HepG2 (cell line): Measurements from ENCODE around the gene CXXC5. TPM values are rescaled to one million over a fixed set of nuclear protein-coding genes. Genes with fewer than 3 reads are reported as not detected.
A peak's percentile ranks its signal among the peaks of the same experiment; 100 is the strongest.

Source experiments
- ATAC-seq: fragments of 200-7000 bp; cut with Tn5 transposase; 3 replicates; pipeline ENCODE4 v1.9.1; 2020; ENCODE audit warnings: mild to moderate bottlenecking, moderate library complexity
- BruUV-seq: library from RNA; stranded (reverse); fragments of 400-500 nt; replicated peaks from 2 replicates; lab custom pipeline; 2021; lab: Mats Ljungman, UMichigan
- CTCF ChIA-PET: fragments of 300-600 bp; formaldehyde crosslinking; extraction: SDS; loops from one replicate; lab custom pipeline; 2021; ENCODE audit warnings: low total read pairs, inconsistent platforms, low intra/inter-chr PET ratio; lab: Yijun Ruan, JAX
- POLR2A ChIA-PET: fragments of 350-600 bp; sonication (Branson Sonifier 250); formaldehyde crosslinking; loops from one replicate; lab custom pipeline; 2020; ENCODE audit warnings: antibody characterized with exemption, inconsistent platforms; lab: Yijun Ruan, JAX
- DNase-seq: peaks from one replicate; pipeline ENCODE4 v3.0.0-alpha.2; 2015; ENCODE audit warnings: low spot score
- FAIRE-seq: peaks from 3 replicates; lab custom pipeline; 2011; peaks lifted over from hg19 to GRCh38; lab: Jason Lieb, UNC
- H2AFZ ChIP-seq: one replicate; pipeline ENCODE4 v1.6.1; 2011; ENCODE audit warnings: low read length, inconsistent platforms
- H3K27ac ChIP-seq: fragments of 300-600 bp; 3 replicates; pipeline ENCODE4 v1.8.0; 2011; ENCODE audit warnings: mixed run types, mild to moderate bottlenecking, mixed read lengths, low read length, inconsistent platforms; ENCODE audit not compliant: insufficient read depth; ENCODE audit errors: extremely low read length
- H3K27me3 ChIP-seq, 2 experiments: fragments of 200-600 bp in 1 of 2; 2 replicates in 1 of 2; 3 replicates in 1 of 2; pipeline versions ENCODE4 v1.6.0 to v1.8.0; 2011; ENCODE audit warnings: low read length in 2 of 2, mild to moderate bottlenecking in 2 of 2, moderate library complexity in 2 of 2, inconsistent platforms in 1 of 2; ENCODE audit not compliant: insufficient read depth in 2 of 2, control insufficient read depth in 1 of 2
- H3K36me3 ChIP-seq, 2 experiments: fragments of 200-600 bp in 1 of 2; replicated peaks in 1 of 2; 2 replicates in 1 of 2; 3 replicates in 1 of 2; pipeline versions ENCODE4 v1.5.1 to v1.8.0; 2011; ENCODE audit warnings: low read length in 2 of 2, inconsistent platforms in 1 of 2; ENCODE audit not compliant: insufficient read depth in 2 of 2, control insufficient read depth in 1 of 2
- H3K4me1 ChIP-seq: 2 replicates; pipeline ENCODE4 v1.5.1; 2012; ENCODE audit warnings: low read length, inconsistent platforms; ENCODE audit not compliant: insufficient read depth
- H3K4me2 ChIP-seq: 2 replicates; pipeline ENCODE4 v1.6.0; 2011; ENCODE audit warnings: low read depth, low read length, inconsistent platforms
- H3K4me3 ChIP-seq, 3 experiments: fragments of 200-600 bp in 1 of 3; sonication (generic), shearing (Covaris generic) in 1 of 3; replicated peaks in 1 of 3; 2 replicates each; pipeline ENCODE4 v1.5.1; 2011 to 2016; ENCODE audit warnings: low read length in 3 of 3, inconsistent platforms in 2 of 3, low read depth in 2 of 3, mild to moderate bottlenecking in 2 of 3, control low read depth in 1 of 3, mixed read lengths in 1 of 3; ENCODE audit not compliant: insufficient read depth in 1 of 3
- H3K79me2 ChIP-seq: one replicate; pipeline ENCODE4 v1.6.1; 2011; ENCODE audit warnings: low read length, inconsistent platforms; ENCODE audit not compliant: insufficient read depth
- H3K9ac ChIP-seq: 2 replicates; pipeline ENCODE4 v1.6.0; 2011; ENCODE audit warnings: mild to moderate bottlenecking, low read depth, low read length, inconsistent platforms; ENCODE audit not compliant: insufficient read depth
- H3K9me3 ChIP-seq: 2 replicates; pipeline ENCODE4 v1.5.1; 2012; ENCODE audit warnings: mild to moderate bottlenecking, low read length
- H4K20me1 ChIP-seq: 2 replicates; pipeline ENCODE4 v1.6.0; 2011; ENCODE audit warnings: inconsistent platforms, mild to moderate bottlenecking, low read length, moderate library complexity; ENCODE audit not compliant: insufficient read depth
- ATF1 ChIP-seq: IDR thresholded peaks from 2 replicates; pipeline ENCODE4 v1.6.1; 2016; ENCODE audit warnings: mild to moderate bottlenecking, control low read depth
- BRD4 ChIP-seq: sonication (generic); formaldehyde crosslinking; IDR thresholded peaks from 2 replicates; pipeline ENCODE4 v1.4.0; 2020; ENCODE audit warnings: missing genetic modification reagents
- HNRNPL ChIP-seq: fragments of 200-400 bp; formaldehyde crosslinking; IDR thresholded peaks from 2 replicates; pipeline ENCODE4 v1.6.1; 2017; ENCODE audit warnings: mild to moderate bottlenecking, low read depth, low read length
- IKZF1 ChIP-seq: fragments of 450-650 bp; IDR thresholded peaks from 2 replicates; pipeline ENCODE4 v1.7.1; 2016
- KDM2A ChIP-seq: sonication (generic); formaldehyde crosslinking; IDR thresholded peaks from 2 replicates; pipeline ENCODE4 v1.4.0; 2020; ENCODE audit warnings: low read depth, missing genetic modification reagents, borderline replicate concordance
- RARG ChIP-seq: sonication (generic); formaldehyde crosslinking; IDR thresholded peaks from 2 replicates; pipeline ENCODE4 v1.4.0; 2020; ENCODE audit warnings: low read depth, mild to moderate bottlenecking, missing genetic modification reagents
- SPEN ChIP-seq: sonication (generic); formaldehyde crosslinking; IDR thresholded peaks from 2 replicates; pipeline ENCODE4 v1.5.1; 2020; ENCODE audit warnings: low read depth, mild to moderate bottlenecking, missing genetic modification reagents
- THYN1 ChIP-seq: sonication (generic); formaldehyde crosslinking; IDR thresholded peaks from 2 replicates; pipeline ENCODE4 v1.8.1; 2023; ENCODE audit warnings: low read depth, mild to moderate bottlenecking, moderate library complexity, missing genetic modification reagents, borderline replicate concordance
- ZNF235 ChIP-seq: sonication (generic); formaldehyde crosslinking; IDR thresholded peaks from 2 replicates; pipeline ENCODE4 v1.8.1; 2023; ENCODE audit warnings: mild to moderate bottlenecking, missing genetic modification reagents, borderline replicate concordance
- ZNF382 ChIP-seq: sonication (generic); formaldehyde crosslinking; IDR thresholded peaks from 2 replicates; pipeline ENCODE4 v1.5.0; 2020; ENCODE audit warnings: missing genetic modification reagents, mild to moderate bottlenecking, borderline replicate concordance
- ZNF549 ChIP-seq: sonication (generic); formaldehyde crosslinking; IDR thresholded peaks from 2 replicates; pipeline ENCODE4 v1.5.0; 2020; ENCODE audit warnings: missing genetic modification reagents
- WGBS: methylation state at CpG from one replicate; pipeline ENCODE4 v1.1.6; 2017; ENCODE audit warnings: low lambda C conversion rate; 5-methylcytosine and 5-hydroxymethylcytosine counted together
- in situ Hi-C: cut with HindIII; loops from 2 replicates; pipeline ENCODE4 v1.10.0; 2017; ENCODE audit warnings: low pct_unique_long_range_greater_than_20kb; ENCODE audit not compliant: extremely low pct_ligation_motif_present
- intact Hi-C: fragments of 100-400 bp; cut with micrococcal nuclease; formaldehyde crosslinking; loops from one replicate; pipeline ENCODE4 v1.10.0; 2022; ENCODE audit not compliant: unreplicated experiment
- polyA plus RNA-seq, 8 experiments: library from polyadenylated mRNA; depleted of rRNA in 3 of 8; stranded (reverse) in 7 of 8; unstranded in 1 of 8; fragments of >200 nt; fragmentation: Illumina TruSeq in 4 of 8; extraction: Trizol in 4 of 8; gene quantifications; 2 replicates each; pipeline versions ENCODE4 v1.2.1 to v1.2.3, GENCODE V29; 2011 to 2016; ENCODE audit warnings: low read depth in 4 of 8, missing spikeins in 1 of 8, mixed read lengths in 1 of 8; ENCODE audit not compliant: insufficient read depth in 1 of 8
- total RNA-seq, 5 experiments: library from RNA; depleted of rRNA; stranded (reverse); fragments of >200 nt; fragmentation: Illumina TruSeq; extraction: Trizol; gene quantifications; 2 replicates each; pipeline ENCODE4 v1.2.3, GENCODE V29; 2016; ENCODE audit warnings: low read depth in 1 of 5
- TF ChIP-seq, protein P1 (sequence below): sonication (generic); formaldehyde crosslinking; IDR thresholded peaks from 2 replicates; pipeline ENCODE4 v1.4.0; 2020; ENCODE audit warnings: missing genetic modification reagents
- TF ChIP-seq, protein P2 (sequence below): sonication (generic); formaldehyde crosslinking; IDR thresholded peaks from 2 replicates; pipeline ENCODE4 v1.4.0; 2020; ENCODE audit warnings: missing genetic modification reagents
- TF ChIP-seq, protein P3 (sequence below): IDR thresholded peaks from 2 replicates; pipeline ENCODE4 v1.6.1; 2018; ENCODE audit warnings: missing genetic modification reagents, mild to moderate bottlenecking, missing compliant biosample characterization
- TF ChIP-seq, protein P4 (sequence below), 2 experiments: IDR thresholded peaks; 2 replicates each; pipeline ENCODE4 v1.6.1; 2011 to 2012; ENCODE audit warnings: low read length in 2 of 2, borderline replicate concordance in 1 of 2, low read depth in 1 of 2, mild to moderate bottlenecking in 1 of 2, moderate library complexity in 1 of 2

Gene CXXC5
- total and polyA plus RNA-seq, 2 of the 13 experiments (the other 11 are each of a cell fraction or from before 2014, with no cell fraction given): 32.3 to 33.0 TPM

GRCh38 chr5:139698490-139699146, 50.5 kb downstream of the CXXC5 start:
- Histone ChIP-seq H3K27ac (peak overlapping the region; percentile 83), H3K9ac (no peak overlapping the region), H3K27me3 (no peaks in the 10 kb centered on the region), H3K79me2 (no peaks in the 10 kb centered on the region), H3K4me3 (0 out of 6 replicates have a peak overlapping the region, but pooled peaks of 1 of the 3 experiments have one; percentile 74), H3K4me2 (peak overlapping the region; percentile 89), H3K4me1 (peaks cover 92% of the 10 kb centered on the region), H4K20me1 (no peaks in the 10 kb centered on the region), H2AFZ (no peak overlapping the region), H3K36me3 (no peaks in the 10 kb centered on the region), H3K9me3 (no peaks in the 10 kb centered on the region)
- intact Hi-C loops (loop anchor here (5.0 kb wide), 1 partner anchor 34 kb away; no protein-coding TSS in a partner anchor), in situ Hi-C loops (no loop called here)
- DNase-seq: no peak
- ChIA-PET POLR2A (interaction anchor here (1.0 to 4.6 kb wide), 5 partner anchors 33 to 60 kb away, joined by 3 to 77 read pairs (median 3); no protein-coding TSS in a partner anchor), CTCF (no interaction called here)
- no peak for ATAC-seq
- no TSS peak for BruUV-seq
- no peak for FAIRE-seq
- WGBS: 65% methylated on average over 13 of the region's 13 CpGs
- TF ChIP-seq IKZF1: no peak
- TF ChIP-seq, protein P1, sequence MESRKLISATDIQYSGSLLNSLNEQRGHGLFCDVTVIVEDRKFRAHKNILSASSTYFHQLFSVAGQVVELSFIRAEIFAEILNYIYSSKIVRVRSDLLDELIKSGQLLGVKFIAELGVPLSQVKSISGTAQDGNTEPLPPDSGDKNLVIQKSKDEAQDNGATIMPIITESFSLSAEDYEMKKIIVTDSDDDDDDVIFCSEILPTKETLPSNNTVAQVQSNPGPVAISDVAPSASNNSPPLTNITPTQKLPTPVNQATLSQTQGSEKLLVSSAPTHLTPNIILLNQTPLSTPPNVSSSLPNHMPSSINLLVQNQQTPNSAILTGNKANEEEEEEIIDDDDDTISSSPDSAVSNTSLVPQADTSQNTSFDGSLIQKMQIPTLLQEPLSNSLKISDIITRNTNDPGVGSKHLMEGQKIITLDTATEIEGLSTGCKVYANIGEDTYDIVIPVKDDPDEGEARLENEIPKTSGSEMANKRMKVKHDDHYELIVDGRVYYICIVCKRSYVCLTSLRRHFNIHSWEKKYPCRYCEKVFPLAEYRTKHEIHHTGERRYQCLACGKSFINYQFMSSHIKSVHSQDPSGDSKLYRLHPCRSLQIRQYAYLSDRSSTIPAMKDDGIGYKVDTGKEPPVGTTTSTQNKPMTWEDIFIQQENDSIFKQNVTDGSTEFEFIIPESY (CRISPR knock-in tag): peak; percentile 84
- peak; percentile 54; the same call in 1 of the 2 replicates for TF ChIP-seq BRD4
- TF ChIP-seq ZNF235 (CRISPR knock-in tag): no peak
- no peak for TF ChIP-seq ZNF549 (CRISPR knock-in tag)
- TF ChIP-seq ZNF382: no peak
- peak; percentile 72; the same call in 1 of the 2 replicates for TF ChIP-seq HNRNPL
- TF ChIP-seq, protein P2, sequence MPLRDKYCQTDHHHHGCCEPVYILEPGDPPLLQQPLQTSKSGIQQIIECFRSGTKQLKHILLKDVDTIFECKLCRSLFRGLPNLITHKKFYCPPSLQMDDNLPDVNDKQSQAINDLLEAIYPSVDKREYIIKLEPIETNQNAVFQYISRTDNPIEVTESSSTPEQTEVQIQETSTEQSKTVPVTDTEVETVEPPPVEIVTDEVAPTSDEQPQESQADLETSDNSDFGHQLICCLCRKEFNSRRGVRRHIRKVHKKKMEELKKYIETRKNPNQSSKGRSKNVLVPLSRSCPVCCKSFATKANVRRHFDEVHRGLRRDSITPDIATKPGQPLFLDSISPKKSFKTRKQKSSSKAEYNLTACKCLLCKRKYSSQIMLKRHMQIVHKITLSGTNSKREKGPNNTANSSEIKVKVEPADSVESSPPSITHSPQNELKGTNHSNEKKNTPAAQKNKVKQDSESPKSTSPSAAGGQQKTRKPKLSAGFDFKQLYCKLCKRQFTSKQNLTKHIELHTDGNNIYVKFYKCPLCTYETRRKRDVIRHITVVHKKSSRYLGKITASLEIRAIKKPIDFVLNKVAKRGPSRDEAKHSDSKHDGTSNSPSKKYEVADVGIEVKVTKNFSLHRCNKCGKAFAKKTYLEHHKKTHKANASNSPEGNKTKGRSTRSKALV: no peak
- TF ChIP-seq ATF1 (CRISPR knock-in tag): no peak
- no peak for TF ChIP-seq KDM2A (CRISPR knock-in tag)
- TF ChIP-seq, protein P3, sequence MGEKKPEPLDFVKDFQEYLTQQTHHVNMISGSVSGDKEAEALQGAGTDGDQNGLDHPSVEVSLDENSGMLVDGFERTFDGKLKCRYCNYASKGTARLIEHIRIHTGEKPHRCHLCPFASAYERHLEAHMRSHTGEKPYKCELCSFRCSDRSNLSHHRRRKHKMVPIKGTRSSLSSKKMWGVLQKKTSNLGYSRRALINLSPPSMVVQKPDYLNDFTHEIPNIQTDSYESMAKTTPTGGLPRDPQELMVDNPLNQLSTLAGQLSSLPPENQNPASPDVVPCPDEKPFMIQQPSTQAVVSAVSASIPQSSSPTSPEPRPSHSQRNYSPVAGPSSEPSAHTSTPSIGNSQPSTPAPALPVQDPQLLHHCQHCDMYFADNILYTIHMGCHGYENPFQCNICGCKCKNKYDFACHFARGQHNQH: 0 out of 2 replicates have a peak, but pooled peaks have one; percentile 14
- TF ChIP-seq THYN1 (CRISPR knock-in tag): no peak
- TF ChIP-seq RARG (CRISPR knock-in tag): no peak
- TF ChIP-seq, protein P4, sequence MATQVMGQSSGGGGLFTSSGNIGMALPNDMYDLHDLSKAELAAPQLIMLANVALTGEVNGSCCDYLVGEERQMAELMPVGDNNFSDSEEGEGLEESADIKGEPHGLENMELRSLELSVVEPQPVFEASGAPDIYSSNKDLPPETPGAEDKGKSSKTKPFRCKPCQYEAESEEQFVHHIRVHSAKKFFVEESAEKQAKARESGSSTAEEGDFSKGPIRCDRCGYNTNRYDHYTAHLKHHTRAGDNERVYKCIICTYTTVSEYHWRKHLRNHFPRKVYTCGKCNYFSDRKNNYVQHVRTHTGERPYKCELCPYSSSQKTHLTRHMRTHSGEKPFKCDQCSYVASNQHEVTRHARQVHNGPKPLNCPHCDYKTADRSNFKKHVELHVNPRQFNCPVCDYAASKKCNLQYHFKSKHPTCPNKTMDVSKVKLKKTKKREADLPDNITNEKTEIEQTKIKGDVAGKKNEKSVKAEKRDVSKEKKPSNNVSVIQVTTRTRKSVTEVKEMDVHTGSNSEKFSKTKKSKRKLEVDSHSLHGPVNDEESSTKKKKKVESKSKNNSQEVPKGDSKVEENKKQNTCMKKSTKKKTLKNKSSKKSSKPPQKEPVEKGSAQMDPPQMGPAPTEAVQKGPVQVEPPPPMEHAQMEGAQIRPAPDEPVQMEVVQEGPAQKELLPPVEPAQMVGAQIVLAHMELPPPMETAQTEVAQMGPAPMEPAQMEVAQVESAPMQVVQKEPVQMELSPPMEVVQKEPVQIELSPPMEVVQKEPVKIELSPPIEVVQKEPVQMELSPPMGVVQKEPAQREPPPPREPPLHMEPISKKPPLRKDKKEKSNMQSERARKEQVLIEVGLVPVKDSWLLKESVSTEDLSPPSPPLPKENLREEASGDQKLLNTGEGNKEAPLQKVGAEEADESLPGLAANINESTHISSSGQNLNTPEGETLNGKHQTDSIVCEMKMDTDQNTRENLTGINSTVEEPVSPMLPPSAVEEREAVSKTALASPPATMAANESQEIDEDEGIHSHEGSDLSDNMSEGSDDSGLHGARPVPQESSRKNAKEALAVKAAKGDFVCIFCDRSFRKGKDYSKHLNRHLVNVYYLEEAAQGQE (IDR thresholded peaks at IDR 0.05; ENCODE audit: borderline replicate concordance in 1 of 2, low read depth in 1 of 2, low read length in 2 of 2): no peak
- TF ChIP-seq SPEN (CRISPR knock-in tag): 0 out of 2 replicates have a peak, but pooled peaks have one; percentile 5
